LoVo (cell line): ENCODE measurements around the gene TMEM218.

Experiments used
- DNase-seq: peaks from one replicate; pipeline ENCODE4 v3.0.0-alpha.2; 2016; ENCODE audit warnings: low spot score

The TMEM218 gene

DNA sequence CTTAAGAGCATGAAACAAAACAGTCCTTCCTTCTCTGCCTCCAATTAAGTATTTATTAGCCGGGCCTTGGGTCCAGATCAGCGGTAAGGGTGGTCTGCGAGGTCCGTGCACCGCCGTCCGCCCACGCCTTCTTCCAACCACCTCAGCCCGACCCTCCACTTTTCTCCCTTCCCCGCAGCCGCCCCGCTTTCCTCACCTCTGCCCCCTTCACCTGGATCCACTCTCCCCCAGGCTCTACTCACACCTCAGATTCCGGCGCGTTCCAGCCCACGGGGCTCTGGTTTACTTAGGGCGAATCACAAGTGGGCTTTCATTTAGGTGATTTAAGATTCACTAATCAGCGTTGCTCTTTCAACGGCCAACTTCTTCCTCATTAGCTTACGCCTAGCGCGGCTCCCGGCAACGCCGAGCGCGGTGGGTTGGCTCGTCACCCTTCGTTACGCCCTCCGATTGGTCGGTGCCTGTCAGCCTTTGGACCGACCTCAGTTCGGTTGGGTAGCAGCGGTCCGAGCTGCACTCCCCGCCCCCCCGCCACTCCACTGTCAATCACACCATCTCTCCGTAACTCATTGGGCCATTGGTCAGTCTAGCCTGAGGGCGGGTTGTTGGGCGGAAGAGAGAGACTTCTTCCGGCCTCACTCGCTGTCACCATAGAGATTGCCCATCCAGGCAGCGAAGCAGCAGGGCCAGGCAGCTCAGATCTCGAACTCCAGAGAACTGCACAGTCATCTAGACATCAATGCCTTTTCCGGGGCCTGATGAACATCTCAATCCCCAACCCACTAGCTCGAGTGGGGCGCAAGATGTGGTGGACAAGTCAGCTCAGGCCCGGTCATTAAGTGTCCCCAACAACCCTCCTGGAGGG is at the start of gene TMEM218:
TSS of gene TMEM218 (minus strand) at position 284 of the 865 bp plus-strand sequence. CDS start 9,385 bp downstream, outside the sequence.
- DNase-seq, result peak; percentile 92

DNA sequence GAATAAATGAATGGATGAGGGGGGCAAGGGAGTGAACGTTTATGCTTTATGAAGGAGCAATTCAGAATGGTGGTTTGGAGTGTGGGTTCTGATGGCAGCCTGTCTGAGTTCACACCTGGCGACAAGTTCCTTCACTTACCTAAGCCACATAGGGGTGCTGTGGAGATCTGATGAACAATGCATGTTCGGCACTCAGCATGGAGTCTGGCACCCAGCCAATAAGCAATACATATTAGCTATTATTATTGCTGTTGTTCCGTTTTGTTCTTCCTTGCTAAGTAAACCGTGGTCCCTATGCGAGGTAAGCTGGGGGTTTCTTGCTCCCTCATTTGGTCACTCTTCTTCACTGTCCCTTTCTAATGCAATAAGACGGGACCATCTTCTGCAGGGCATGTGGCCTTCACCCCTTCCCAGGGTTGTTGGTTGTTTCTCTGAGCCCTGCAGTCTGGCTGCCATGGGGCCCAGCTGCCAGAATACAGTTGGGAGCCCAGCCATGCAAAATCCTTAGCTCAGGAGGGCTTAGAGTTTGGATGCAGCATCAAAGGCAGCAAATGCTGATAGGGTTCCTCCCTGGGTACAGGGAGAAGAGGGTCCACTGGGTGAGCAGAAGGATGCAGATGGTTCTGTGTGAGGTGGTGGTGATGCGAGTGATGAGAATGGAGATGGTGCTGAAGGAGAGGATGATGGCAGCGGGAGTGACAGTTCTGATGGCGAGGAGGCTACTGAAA is 46.7 kb upstream of the TMEM218 start:
- DNase-seq, result no peak

DNA sequence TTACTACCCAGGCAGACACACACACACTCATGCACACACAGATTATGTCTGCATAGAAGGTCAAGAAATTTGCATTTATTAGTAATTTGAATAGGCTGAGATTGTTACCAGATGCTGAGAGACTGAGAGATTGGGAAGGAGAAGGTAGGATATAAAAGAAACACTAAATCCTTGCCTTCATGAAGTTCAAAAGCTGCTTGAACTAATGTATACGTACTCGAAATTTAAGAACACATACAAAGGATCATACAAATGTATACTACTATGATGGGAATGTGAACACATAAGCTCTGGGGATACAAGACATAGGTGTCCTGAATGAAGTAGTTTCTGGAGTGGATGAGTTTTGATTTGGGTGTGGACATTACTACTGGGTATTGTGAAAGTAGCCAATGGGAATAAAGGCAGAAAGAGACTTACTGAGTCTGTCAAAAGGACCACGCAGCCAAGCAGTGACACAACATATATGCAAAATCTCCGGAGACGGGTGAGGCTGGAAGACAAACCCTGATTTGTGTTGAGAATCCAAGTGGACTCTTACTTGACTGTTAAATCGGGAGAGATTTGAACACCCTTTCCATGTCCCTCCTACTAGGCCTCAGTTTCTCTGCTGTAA is 45.8 kb upstream of the TMEM218 start:
- DNase-seq, result no peak

DNA sequence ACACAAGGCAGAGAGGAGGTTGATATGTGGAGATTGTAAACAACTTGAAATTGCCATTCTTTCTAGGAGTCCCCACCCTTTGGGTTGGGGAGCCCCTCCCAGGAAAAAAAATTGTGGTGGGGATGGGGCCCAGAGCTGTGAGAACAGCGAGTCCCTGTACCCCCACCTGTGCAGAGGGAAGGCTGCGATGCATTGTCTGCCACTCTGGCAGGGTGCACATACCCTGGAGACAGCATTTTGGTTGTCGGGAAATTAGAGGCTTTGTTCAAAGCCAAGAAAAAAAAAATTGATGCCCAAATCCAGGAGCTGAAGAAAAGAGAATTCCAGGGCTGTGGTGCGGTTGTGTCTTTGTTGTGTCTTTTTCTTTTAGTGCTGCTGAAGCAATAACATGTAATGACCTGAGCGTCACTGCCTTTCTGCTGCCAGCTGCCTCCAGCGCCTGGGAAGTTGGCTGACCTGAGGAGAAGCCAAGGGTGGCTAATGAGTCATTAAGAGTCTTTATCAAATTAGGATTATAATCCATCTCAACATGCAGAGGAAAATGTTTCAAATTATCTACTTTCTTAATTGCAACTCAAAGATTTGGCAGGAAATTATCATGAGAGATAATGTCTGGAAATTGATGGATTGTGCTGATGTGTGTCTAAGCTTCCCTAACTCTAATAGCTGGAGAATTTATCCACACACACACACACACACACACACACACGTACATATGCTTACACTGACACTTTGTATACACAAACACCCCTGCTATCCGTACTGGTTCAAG is 45.1 kb upstream of the TMEM218 start:
- DNase-seq, result no peak

DNA sequence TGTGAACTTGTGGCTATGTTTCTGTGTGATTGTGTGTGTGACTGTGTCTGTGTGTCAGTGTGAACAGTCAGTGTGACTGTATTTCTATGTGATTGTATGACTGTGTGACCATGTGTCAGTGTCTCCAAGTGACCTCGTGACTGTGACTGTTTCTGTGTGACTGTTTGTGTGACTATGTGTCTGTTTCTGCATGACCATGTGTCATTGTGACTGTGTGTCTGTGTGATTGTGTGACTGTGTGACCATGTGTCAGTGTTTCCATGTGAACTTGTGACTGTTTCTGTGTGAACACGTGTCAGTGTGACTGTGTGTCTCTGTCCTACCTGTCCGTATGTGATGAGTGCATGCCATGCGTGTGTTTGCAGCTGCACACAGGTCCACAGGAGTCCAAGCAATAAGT is 44.3 kb upstream of the TMEM218 start:
- no peak for DNase-seq

DNA sequence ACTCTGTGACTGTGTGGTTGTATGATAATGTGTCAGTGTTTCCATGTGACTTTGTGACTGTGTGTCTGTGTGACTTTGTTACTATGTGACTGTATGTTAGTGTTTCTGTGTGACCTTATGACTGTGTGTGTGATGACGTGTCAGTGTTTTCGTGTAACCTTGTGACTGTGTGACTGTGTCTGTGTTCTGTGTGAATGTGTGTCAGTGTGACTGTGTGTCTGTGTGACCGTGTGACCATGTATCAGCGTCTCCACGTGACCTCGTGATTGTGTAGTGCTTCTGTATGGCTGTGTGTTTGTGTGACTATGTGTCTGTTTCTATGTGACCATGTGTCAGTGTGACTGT is 43.6 kb upstream of the TMEM218 start:
- no peak for DNase-seq

DNA sequence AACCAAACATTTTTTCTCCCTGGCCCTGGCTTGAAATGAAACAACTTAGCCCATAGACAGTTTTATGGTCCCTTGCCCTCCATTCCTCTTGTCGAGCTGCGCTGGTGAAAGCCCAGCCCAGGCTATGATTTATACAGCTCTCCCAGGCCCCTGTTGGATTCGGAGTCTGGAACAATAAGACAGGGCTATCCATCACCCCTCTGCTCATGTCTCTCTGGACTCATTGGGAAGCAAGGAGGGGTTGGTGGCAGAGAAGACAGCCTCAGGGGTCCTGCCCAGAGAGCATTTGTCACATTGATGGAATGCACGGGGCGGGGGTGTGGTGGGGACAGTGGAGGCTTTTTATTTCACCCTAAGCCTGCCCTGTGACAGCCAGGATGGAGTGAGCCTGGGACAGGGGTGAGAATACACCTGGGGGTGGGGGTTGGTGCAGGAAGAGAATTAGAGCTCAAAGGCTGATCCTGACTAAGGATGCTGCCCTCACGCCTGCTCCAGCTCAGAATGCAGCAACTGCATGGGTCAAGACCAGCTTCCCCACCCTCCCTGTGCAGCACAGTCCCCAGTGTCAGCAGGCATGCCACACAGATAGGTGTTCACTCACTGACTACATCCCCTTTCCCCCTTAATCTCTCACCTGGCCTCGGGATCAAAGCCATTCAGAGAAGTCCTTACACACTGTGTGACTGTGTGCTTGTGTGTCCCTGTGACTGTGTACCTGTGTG is 43.1 kb upstream of the TMEM218 start:
- no peak for DNase-seq

DNA sequence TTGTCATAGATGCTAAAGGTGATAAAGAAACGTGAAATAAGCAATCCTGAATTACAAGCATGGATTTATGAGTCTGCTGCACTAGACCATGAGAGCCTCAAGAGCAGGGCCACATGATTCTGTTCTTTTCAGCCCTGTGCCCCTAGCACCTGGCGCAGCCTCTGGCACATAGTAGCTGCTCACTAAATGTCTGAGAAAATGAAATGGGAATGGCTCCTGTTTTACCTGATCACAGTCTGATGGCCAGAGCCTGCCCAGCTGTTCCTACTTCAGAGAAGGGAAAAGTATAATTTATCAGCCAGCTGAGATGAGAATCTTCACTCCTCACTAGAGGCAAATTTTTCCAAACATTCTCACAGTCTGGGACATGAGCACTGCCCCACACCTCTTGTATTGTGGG is 42.4 kb upstream of the TMEM218 start:
- DNase-seq, result no peak

DNA sequence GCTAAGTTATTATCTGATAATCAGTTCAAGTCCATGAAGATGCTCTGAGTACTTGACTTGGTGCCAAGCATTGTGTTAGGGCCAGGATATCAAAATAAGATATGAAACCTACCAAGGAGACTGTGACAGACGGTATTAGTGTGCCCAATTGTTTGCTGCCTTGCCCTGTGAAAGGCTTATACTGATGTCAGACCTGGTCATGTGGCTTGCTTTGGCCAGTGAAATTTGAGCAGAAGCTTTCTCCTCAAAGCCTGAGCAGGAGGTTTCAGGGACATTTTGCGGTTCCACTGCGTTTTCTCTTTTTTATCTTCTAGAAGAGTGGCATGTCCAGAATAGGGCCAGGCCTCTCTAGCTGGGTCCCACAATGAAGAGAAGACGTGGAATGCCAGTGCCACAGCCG is 37.3 kb upstream of the TMEM218 start:
- DNase-seq, result no peak

DNA sequence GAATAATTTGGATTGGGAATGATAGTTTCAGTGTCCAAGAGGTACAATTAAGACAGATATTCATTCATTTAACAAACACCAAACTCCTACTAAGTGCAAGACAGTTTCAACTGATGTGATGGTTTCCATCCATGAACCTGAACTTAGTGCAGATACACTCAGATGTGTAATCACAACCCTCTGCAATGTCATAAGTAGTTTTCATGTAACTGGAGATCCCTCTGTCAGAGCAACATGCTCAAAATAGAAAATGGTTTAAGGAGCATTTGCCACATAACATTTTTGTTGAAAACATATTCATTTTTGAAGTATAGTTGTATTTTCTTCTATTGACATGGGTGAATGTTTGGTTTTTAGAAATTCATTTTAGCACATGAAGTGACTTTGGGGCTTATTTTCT is 36.6 kb upstream of the TMEM218 start:
- no peak for DNase-seq

DNA sequence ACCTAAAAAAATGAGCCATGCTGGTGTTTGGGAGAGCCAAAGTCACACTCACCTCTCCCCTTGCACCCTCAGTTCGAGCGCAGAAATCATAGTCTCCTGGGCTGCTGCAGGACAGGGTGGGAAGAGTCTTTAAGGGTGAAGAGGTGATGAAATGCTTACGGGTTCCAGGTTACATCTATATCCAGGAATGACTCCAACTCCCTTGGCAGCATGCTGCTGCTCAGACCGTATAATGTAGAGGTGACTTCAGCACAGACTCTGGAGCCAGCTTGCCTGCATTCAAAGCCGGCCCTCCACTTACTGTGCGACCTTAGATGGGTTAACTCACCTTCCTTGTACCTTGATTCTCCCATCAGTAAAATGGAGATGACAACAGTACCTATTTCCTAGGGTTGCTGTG is 35.9 kb upstream of the TMEM218 start:
- no peak for DNase-seq

DNA sequence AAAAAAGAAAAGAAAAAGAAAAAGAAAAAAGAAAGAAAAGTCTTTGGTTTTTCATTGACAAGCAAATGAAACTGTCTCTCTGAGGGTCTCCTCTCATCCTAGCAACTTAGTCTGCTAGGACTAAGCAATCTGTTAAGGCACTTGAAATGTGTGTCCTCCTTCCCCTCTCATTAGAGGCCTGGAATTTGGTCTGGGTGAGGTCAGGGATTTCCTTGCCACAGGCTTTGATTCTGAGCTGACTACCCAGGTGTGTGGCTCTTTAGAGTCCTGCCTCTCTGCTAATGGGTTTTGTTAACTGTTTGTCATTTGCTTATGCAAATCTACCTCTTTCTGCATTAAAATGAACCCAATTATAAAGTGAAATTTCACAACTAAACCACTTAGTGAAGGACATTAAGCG is 34.8 kb upstream of the TMEM218 start:
- no peak for DNase-seq

DNA sequence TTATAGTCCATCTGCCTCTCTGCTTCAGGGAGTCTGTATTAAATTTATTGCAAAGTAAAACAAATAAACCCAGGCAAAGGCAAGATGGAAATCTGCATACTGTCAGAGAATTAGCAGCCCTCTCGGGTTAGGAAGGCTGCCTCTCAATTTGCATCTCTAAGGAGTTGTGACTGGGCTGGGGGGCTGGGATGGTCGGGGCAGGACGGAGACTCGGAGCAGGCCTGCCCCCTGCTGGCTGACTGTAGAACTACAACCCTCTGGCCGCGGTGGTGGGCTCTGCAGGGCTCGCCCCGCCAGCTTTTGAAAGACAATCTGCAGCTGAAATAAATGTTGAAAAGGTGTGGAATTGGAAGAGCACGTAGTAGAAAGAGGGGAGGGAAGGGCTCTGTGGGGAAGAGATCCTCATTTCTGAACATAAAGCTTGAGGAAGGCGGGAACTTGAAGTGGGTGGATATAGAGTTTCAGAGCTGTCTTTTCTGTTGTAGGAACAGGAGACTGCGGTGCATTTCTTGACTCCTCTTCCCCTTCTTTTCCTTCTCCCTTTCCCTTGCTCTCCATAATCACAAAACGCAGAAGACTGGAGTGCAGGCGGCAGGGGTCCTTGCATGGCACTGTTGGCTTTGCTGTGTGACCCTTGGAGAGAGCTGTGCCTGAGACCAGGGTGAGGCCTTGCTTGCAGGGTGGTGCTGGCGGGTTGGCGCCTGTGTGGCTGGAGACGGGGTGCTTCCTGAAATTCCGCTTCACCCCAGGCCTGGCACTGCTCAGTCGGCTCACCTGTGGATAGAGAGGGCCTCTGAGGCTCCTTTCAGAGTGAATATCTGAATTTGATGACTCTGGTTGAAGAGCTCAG is 30.5 kb upstream of the TMEM218 start:
- DNase-seq, result peak; percentile 5

DNA sequence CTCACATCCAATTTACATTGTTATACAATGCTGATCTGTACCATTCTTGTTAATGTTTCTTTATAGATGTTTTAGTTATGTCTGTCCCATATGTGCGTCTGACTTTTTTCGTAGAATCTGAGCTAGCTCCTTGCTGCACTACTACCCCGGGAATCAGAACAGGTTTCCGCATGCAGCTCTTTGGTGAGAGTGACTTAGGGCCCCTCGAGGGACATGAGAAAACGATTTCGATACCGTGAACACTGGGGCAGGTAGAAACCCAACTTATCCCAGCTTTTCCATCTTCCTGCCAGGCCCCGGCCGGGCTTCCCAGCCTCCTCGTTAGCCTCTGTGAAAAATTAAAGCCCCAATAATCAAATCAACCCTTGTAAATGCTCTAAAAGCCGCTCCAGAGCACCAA is 29.8 kb upstream of the TMEM218 start:
- DNase-seq, result no peak

DNA sequence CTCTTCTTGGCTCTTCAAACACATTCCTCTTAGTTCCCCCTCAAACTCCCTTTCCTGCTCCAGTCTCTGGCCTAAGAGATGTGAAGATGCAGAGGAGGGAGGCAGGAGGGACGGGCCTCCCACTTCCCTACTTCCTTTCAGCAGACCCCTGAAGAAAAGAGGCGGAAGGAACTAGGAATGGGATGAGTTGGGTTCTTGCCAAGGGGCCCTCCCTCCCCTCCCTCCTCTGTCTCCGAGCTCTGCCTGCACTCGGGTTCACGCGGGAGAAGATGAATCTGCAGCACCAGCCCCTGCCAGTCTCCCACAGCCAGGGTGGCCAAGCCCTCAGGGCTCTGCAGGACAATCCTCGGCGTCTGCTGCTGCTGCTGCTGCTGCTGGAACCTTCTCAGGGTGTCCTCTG is 28.8 kb upstream of the TMEM218 start:
- DNase-seq, result no peak

DNA sequence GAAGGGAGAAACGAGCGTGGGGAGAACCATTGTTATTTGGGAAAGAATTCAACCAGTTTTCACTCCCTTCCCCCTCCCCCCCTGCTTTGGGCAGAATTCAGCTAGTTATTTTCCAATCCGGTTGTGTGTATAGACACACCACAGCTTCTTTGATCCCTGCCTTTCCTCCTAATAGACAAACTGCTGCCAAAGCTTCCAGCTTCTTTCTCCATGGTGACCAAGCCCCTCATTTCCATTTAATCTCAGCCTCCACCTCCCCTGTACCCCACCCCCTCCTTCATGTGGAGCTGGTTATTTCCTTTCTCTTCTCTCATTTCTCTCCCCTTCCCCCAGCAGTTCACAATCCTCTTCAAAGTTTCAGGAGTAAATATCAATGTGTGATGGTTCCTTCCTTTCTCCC is 28.4 kb upstream of the TMEM218 start:
- no peak for DNase-seq

DNA sequence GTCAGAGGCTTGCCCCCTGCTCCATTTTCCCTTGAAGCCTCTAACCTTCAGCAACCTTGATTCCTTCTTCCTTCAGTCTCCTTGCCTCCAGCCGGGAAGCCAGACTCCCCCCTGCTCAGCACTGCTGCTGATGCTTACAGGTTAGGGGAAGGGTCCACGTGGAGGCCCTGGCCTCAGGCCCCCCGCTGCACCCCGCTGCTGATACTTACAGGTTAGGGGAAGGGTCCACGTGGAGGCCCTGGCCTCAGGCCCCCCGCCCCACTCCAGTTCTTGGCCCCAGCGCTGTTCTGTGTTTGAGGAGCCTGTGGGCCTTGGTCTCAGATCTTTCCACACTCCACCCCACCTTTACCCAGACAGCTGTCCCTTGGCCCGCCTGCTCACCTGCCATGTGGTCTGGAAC is 27.5 kb upstream of the TMEM218 start:
- no peak for DNase-seq

DNA sequence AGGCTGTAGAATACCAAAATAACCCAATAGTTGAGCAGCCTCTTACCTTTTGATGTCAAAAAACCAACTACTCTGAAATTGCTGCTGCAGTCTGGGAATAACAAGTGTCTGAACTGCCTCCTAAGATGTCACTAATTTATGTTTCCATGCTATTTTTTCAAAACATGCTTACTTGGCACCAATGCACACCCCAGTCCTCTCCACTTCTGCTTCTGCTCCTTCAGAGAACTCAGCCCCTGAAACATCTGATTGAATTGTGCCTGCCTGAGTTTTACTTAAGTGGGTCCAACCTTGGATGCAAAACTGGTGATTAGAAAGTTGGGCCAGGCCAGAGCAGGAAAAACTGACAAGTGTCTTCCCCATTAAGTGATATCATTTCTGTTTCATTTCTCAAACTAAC is 24.6 kb upstream of the TMEM218 start:
- DNase-seq, result no peak

DNA sequence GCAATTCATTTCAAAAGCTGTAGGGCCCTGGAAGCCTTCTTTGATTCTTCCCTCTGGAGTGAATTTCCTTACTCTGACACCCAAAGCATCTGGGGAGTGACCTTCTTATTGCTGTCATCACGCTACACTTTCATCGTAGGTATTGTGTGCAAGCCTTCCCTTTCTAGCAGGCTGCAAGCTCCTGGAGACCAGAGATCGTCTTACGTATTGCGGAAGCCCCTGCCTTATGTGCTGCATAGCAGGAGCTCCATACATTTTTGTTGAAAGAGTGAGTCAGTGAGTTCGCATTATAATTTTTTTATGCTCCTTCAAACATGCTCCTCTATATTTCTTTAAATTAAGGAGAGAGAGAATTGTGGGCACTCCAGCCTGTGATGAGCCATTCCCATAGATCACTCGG is 21.2 kb upstream of the TMEM218 start:
- DNase-seq, result no peak

DNA sequence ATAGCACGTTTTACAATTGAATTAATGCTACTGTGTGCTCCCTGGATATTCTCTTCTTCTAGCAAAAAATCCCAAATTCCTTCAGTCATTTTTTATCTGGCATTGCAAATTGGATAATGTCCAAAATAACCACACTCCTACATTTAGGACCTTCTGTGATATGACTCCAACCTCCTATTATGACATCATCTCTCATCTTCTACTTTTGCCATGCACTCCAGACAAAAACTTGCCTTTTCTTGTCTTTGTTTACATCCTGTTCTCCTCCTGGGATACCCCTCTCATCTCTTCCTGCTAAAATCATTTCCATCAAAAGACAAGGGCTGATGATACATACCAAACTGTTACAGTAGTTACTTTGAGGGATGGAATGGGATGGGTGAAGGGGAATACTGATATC is 20.6 kb upstream of the TMEM218 start:
- DNase-seq, result no peak
